Panc1 (cell line): ENCODE data around the gene DPP7. TPM values are rescaled to one million over a fixed set of nuclear protein-coding genes. Genes with fewer than 3 reads are reported as not detected.

ENCODE experiments used
- ATAC-seq: fragments of 200-7000 bp; cut with Tn5 transposase; 2 replicates; pipeline ENCODE4 v1.9.1; 2020; ENCODE audit warnings: mild to moderate bottlenecking, moderate library complexity
- BruUV-seq: library from RNA; stranded (reverse); fragments of 400-500 nt; replicated peaks from 2 replicates; lab custom pipeline; 2021; lab: Mats Ljungman, UMichigan
- CTCF ChIA-PET: fragments of 300-600 bp; sonication (Branson Sonifier 250); formaldehyde crosslinking; loops from one replicate; lab custom pipeline; 2022; ENCODE audit warnings: antibody characterized with exemption; lab: Charles Lee
- POLR2A ChIA-PET: fragments of 300-600 bp; sonication (Branson Sonifier 250); formaldehyde crosslinking; loops from one replicate; lab custom pipeline; 2022; ENCODE audit warnings: antibody characterized with exemption; lab: Charles Lee
- DNase-seq: peaks from one replicate; pipeline ENCODE4 v3.0.0-alpha.2; 2010; ENCODE audit warnings: low read depth, low spot score
- H3K27ac ChIP-seq: 2 replicates; pipeline ENCODE4 v1.5.1; 2011; ENCODE audit warnings: mild to moderate bottlenecking, low read length, inconsistent platforms
- H3K27me3 ChIP-seq: fragments of 200-500 bp; sonication (Bioruptor generic); 2 replicates; pipeline ENCODE4 v1.6.0; 2014; ENCODE audit warnings: low read length, inconsistent platforms; ENCODE audit not compliant: control insufficient read depth, insufficient read depth
- H3K36me3 ChIP-seq: fragments of 200-500 bp; sonication (Bioruptor generic); 2 replicates; pipeline ENCODE4 v1.5.1; 2014; ENCODE audit warnings: inconsistent platforms, mild to moderate bottlenecking, low read length, moderate library complexity; ENCODE audit not compliant: control insufficient read depth, insufficient read depth
- H3K4me1 ChIP-seq: 2 replicates; pipeline ENCODE4 v1.5.1; 2011; ENCODE audit warnings: inconsistent platforms, mild to moderate bottlenecking, low read length, moderate library complexity; ENCODE audit not compliant: control insufficient read depth, insufficient read depth
- H3K4me3 ChIP-seq, 2 experiments: 2 replicates each; pipeline ENCODE4 v1.5.1; 2011 to 2012; ENCODE audit warnings: low read depth in 2 of 2, low read length in 2 of 2, mild to moderate bottlenecking in 2 of 2, inconsistent platforms in 1 of 2, moderate library complexity in 1 of 2
- H3K9me3 ChIP-seq: fragments of 200-500 bp; sonication (Bioruptor generic); 2 replicates; pipeline ENCODE4 v1.5.1; 2014; ENCODE audit warnings: low read depth, mild to moderate bottlenecking, inconsistent platforms, low read length, moderate library complexity; ENCODE audit not compliant: control insufficient read depth, insufficient read depth
- CTCF ChIP-seq: fragments of 450-650 bp; IDR thresholded peaks from 2 replicates; pipeline ENCODE4 v1.5.1; 2017; ENCODE audit warnings: mild to moderate bottlenecking
- POLR2AphosphoS5 ChIP-seq: IDR thresholded peaks from 2 replicates; pipeline ENCODE4 v1.6.1; 2012; ENCODE audit warnings: mild to moderate bottlenecking, low read depth, low read length, moderate library complexity
- REST ChIP-seq, 2 experiments: IDR thresholded peaks; 2 replicates each; pipeline ENCODE4 v1.6.1; 2011 to 2012; ENCODE audit warnings: low read depth in 2 of 2, control low read depth in 1 of 2, low read length in 1 of 2, mild to moderate bottlenecking in 1 of 2, moderate library complexity in 1 of 2; ENCODE audit not compliant: insufficient read depth in 1 of 2
- SIN3A ChIP-seq: IDR thresholded peaks from 2 replicates; pipeline ENCODE4 v1.6.1; 2012; ENCODE audit warnings: low read depth, mild to moderate bottlenecking, low read length, moderate library complexity, borderline replicate concordance; ENCODE audit not compliant: insufficient read depth
- TCF7L2 ChIP-seq: IDR thresholded peaks from 2 replicates; pipeline ENCODE4 v1.6.1; 2011; ENCODE audit warnings: mild to moderate bottlenecking, low read depth, low read length, inconsistent platforms
- in situ Hi-C: cut with HindIII; loops from 2 replicates; pipeline ENCODE4 v1.10.0; 2016; ENCODE audit warnings: low sequenced_read_pairs, low pct_unique_long_range_greater_than_20kb
- intact Hi-C: fragments of 100-400 bp; cut with micrococcal nuclease; formaldehyde crosslinking; loops from one replicate; pipeline ENCODE4 v1.10.0; 2022; ENCODE audit not compliant: unreplicated experiment
- total RNA-seq: library from RNA; stranded (reverse); gene quantifications from one replicate; pipeline ENCODE4 v1.2.1, GENCODE V29; 2021; ENCODE audit not compliant: unreplicated experiment

Gene DPP7
- total RNA-seq, 1 experiment from 2014 or later: 236 TPM

- H3K4me3 ChIP-seq: peak overlapping the region; percentile 63 to 73
- H3K4me1 ChIP-seq: peaks cover 38% of the 10 kb centered on the region
- no peaks in the 10 kb centered on the region; the same call in 1 of the 2 replicates for H3K36me3 ChIP-seq
- ATAC-seq (no peak), DNase-seq (no peak)
- no peaks in the 10 kb centered on the region for H3K27me3 ChIP-seq
- no peak for TF ChIP-seq TCF7L2
- TF ChIP-seq REST (IDR thresholded peaks at IDR 0.05; ENCODE audit: insufficient read depth in 1 of 2, low read depth in 2 of 2, low read length in 1 of 2): no peak
- TF ChIP-seq POLR2AphosphoS5: no peak
- TF ChIP-seq SIN3A: no peak
- TF ChIP-seq CTCF: no peak
- intact Hi-C loops: no loop called here
- ChIA-PET CTCF (no interaction called here), POLR2A (no interaction called here)
- in situ Hi-C loops: no loop called here
- H3K9me3 ChIP-seq: no peaks in the 10 kb centered on the region
- H3K27ac ChIP-seq: peak overlapping the region; percentile 88
- no TSS peak for BruUV-seq
Observed at GRCh38 chr9:137087409-137087925, 27.1 kb downstream of the DPP7 start.

GRCh38 chr9:137086531-137087408 is 27.8 kb downstream of the DPP7 start, which contains the start of gene MAN1B1:
TSS of gene MAN1B1 (plus strand) at chr9:137086985. CDS start at chr9:137087000, 15 bp downstream.
- peaks cover 40% of the 10 kb centered on the region for H3K4me1 ChIP-seq
- in situ Hi-C loops: no loop called here
- peak; percentile 91 for DNase-seq
- ATAC-seq: peak; percentile 91
- peak within 1 kb of the TSS; percentile 63 to 73 for H3K4me3 ChIP-seq
- H3K36me3 ChIP-seq: no peaks in the 10 kb centered on the region; the same call in 1 of the 2 replicates
- TF ChIP-seq CTCF (no peak), TCF7L2 (no peak), SIN3A (peak; percentile 53; the same call in 1 of the 2 replicates), POLR2AphosphoS5 (peak; percentile 70), REST (IDR thresholded peaks at IDR 0.05; ENCODE audit: insufficient read depth in 1 of 2, low read depth in 2 of 2, low read length in 1 of 2) (peak in 1 of 2 experiments; percentile 71; a peak in 1 of 4 replicates)
- ChIA-PET CTCF (interaction anchor here (0.5 to 0.7 kb wide), 3 partner anchors 19 to 150 kb away, joined by 3 to 5 read pairs (median 3); no protein-coding TSS in a partner anchor), POLR2A (interaction anchor here (0.6 kb wide), 2 partner anchors 13 to 92 kb away, joined by 4 to 6 read pairs; no protein-coding TSS in a partner anchor)
- no peaks in the 10 kb centered on the region for H3K9me3 ChIP-seq
- no TSS peak for BruUV-seq
- H3K27ac ChIP-seq: peak within 1 kb of the TSS; percentile 88
- no peaks in the 10 kb centered on the region for H3K27me3 ChIP-seq
- intact Hi-C loops: no loop called here
